Activated CD4-positive, alpha-beta T cell treated with anti-CD3 and anti-CD28 coated beads, Interleukin-10, Interleukin-2, amounts not matched to agents 100 ng/mL and 50 ng/mL, durations not matched to agents 16 hours and 8 hours (primary cell): ENCODE results near the gene SLC24A2.
"Not testable (repeated sequence)": the region's sequence is repeated elsewhere in the genome, so short reads cannot be mapped to it uniquely, and the experiment has no call there.

Experiments
- DNase-seq: peaks from one replicate; pipeline ENCODE4 v3.0.0-alpha.2; 2020

SLC24A2 gene

GRCh38 chr9:19788614-19789271 lies at the start of gene SLC24A2:
Gene SLC24A2, minus strand, starts transcription at chr9:19789037.
- DNase-seq: no peak

GRCh38 chr9:19833331-19833730 lies 44.5 kb upstream of the SLC24A2 start:
- DNase-seq: not testable (repeated sequence)

- no peak for DNase-seq
Observed at GRCh38 chr9:19830796-19831195, 42.0 kb upstream of the SLC24A2 start.

- DNase-seq: no peak
Observed at GRCh38 chr9:19828576-19829109, 39.8 kb upstream of the SLC24A2 start.

GRCh38 chr9:19816769-19817168 lies 27.9 kb upstream of the SLC24A2 start:
- DNase-seq: no peak

GRCh38 chr9:19812194-19812593 lies 23.4 kb upstream of the SLC24A2 start:
- DNase-seq: no peak

- DNase-seq: no peak
Observed at GRCh38 chr9:19809422-19810269, 20.8 kb upstream of the SLC24A2 start.

GRCh38 chr9:19807182-19807892 lies 18.5 kb upstream of the SLC24A2 start:
- no peak for DNase-seq

- no peak for DNase-seq
Observed at GRCh38 chr9:19804431-19804830, 15.6 kb upstream of the SLC24A2 start.

GRCh38 chr9:19800884-19801283 lies 12.0 kb upstream of the SLC24A2 start:
- DNase-seq: no peak

GRCh38 chr9:19799784-19800183 lies 10.9 kb upstream of the SLC24A2 start:
- no peak for DNase-seq

- no peak for DNase-seq
Observed at GRCh38 chr9:19788152-19788551, 685 bp downstream of the SLC24A2 start.

GRCh38 chr9:19787672-19788071 lies 1.2 kb downstream of the SLC24A2 start:
- DNase-seq: no peak

GRCh38 chr9:19785230-19785629 lies 3.6 kb downstream of the SLC24A2 start:
- no peak for DNase-seq

- DNase-seq: no peak
Observed at GRCh38 chr9:19784136-19784535, 4.7 kb downstream of the SLC24A2 start.

GRCh38 chr9:19783500-19783899 lies 5.3 kb downstream of the SLC24A2 start:
- DNase-seq: no peak

- DNase-seq: no peak
Observed at GRCh38 chr9:19782005-19782404, 6.8 kb downstream of the SLC24A2 start.

GRCh38 chr9:19781240-19781639 lies 7.6 kb downstream of the SLC24A2 start:
- DNase-seq: no peak

- no peak for DNase-seq
Observed at GRCh38 chr9:19771446-19771845, 17.4 kb downstream of the SLC24A2 start.

GRCh38 chr9:19770973-19771372 lies 17.9 kb downstream of the SLC24A2 start:
- DNase-seq: no peak

- no peak for DNase-seq
Observed at GRCh38 chr9:19769213-19769612, 19.6 kb downstream of the SLC24A2 start.

- no peak for DNase-seq
Observed at GRCh38 chr9:19768798-19769197, 20.0 kb downstream of the SLC24A2 start.

GRCh38 chr9:19759066-19759465 lies 29.8 kb downstream of the SLC24A2 start:
- no peak for DNase-seq
